SU-DHL-6 (cell line): ENCODE data around the gene EFEMP1.

ENCODE experiments used
- EZH2phosphoT487 ChIP-seq: fragments of 200-600 bp; sonication (generic), shearing (Covaris generic); conservative IDR thresholded peaks from 2 replicates; pipeline ENCODE4 v1.6.1; 2018; ENCODE audit warnings: mild to moderate bottlenecking, antibody characterized with exemption, low read length, moderate library complexity, mixed read lengths
- TF ChIP-seq, protein P1 (sequence below): fragments of 200-600 bp; sonication (generic); IDR thresholded peaks from one replicate; pipeline ENCODE4 v1.5.1; 2017; ENCODE audit warnings: antibody characterized with exemption, mild to moderate bottlenecking, low read length, moderate library complexity; ENCODE audit not compliant: insufficient read depth, poor library complexity, severe bottlenecking

DNA sequence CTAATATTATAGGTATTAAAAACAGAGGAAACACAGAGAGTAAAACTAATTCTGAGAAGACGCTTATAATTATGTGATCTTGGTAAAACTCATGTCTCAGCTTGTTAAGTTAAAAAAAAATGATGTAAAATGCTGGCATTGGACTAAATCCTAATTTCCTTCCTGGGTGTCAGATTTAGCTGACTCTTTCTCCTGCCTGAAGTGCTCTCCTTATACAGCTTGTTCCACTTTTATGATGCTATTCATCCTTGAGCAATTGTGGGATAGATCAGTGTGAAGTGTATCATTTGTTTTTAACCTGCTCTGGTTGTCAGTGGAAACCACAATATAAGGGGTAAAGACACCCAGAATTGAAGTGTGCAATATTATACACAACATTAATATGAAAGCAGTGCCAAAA lies 84.9 kb downstream of the EFEMP1 start:
- TF ChIP-seq, protein P1, sequence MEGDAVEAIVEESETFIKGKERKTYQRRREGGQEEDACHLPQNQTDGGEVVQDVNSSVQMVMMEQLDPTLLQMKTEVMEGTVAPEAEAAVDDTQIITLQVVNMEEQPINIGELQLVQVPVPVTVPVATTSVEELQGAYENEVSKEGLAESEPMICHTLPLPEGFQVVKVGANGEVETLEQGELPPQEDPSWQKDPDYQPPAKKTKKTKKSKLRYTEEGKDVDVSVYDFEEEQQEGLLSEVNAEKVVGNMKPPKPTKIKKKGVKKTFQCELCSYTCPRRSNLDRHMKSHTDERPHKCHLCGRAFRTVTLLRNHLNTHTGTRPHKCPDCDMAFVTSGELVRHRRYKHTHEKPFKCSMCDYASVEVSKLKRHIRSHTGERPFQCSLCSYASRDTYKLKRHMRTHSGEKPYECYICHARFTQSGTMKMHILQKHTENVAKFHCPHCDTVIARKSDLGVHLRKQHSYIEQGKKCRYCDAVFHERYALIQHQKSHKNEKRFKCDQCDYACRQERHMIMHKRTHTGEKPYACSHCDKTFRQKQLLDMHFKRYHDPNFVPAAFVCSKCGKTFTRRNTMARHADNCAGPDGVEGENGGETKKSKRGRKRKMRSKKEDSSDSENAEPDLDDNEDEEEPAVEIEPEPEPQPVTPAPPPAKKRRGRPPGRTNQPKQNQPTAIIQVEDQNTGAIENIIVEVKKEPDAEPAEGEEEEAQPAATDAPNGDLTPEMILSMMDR: no peak
- no peak for TF ChIP-seq EZH2phosphoT487
